ENCODE measurements around the gene CDH20. TPM values are rescaled to one million over a fixed set of nuclear protein-coding genes. Genes with fewer than 3 reads are reported as not detected.

CDH20 gene
- total and polyA plus RNA-seq, 2 of the 4 experiments (the other 2 are of a cell fraction), result not detected

DNA sequence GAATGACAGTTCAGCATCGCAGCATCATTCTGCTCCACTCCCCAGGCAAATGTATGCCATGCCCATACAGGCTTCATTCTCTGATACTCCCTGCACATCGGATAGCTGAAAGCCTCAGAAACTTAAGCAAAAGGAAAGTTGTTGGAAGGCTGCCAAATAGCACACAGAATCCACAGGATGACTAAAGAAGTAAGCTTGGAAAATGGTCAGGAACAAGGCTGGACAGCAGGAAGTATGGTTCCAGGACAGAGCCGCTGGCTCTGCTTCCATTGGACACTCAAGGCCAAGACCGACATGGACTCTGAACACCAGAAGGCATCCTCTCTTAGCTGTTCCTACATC lies 256.5 kb downstream of the CDH20 start:
- Histone ChIP-seq H3K27ac (ENCODE audit: insufficient read depth, low read length) (no peak overlapping the region), H2BK5ac (ENCODE audit: low read depth, low read length, poor library complexity, severe bottlenecking) (peak overlapping the region; percentile 24), H3K4me3 (ENCODE audit: insufficient read depth, low read depth, low read length) (no peak overlapping the region), H3K79me1 (ENCODE audit: low read depth in 1 of 2, low read length in 2 of 2) (no peaks in the 10 kb centered on the region), H4K8ac (ENCODE audit: low read depth in 2 of 2, low read length in 2 of 2) (peak overlapping the region in 1 of 2 experiments; percentile 62; a peak in 2 of 4 replicates), H3K9me1 (ENCODE audit: insufficient read depth, low read length) (peaks cover 13% of the 10 kb centered on the region), H2AK9ac (replicated peaks; ENCODE audit: low read depth, low read length, poor library complexity) (peak overlapping the region; percentile 33), H3K36me3 (ENCODE audit: control insufficient read depth, insufficient read depth, low read length) (no peaks in the 10 kb centered on the region), H3K4ac (ENCODE audit: low read depth, low read length) (peak overlapping the region; percentile 73), H3K14ac (replicated peaks; ENCODE audit: low read depth, low read length) (peak overlapping the region; percentile 81), H2BK20ac (ENCODE audit: low read depth, low read length) (peak overlapping the region; percentile 55; the same call in 1 of the 2 replicates), H2AFZ (replicated peaks; ENCODE audit: low read length, poor library complexity) (peak overlapping the region; percentile 76), H2AK5ac (ENCODE audit: low read depth, low read length) (peak overlapping the region; percentile 20; the same call in 1 of the 2 replicates), H3K4me1 (ENCODE audit: control insufficient read depth, insufficient read depth, low read length) (peaks cover 9% of the 10 kb centered on the region), H4K5ac (ENCODE audit: low read depth, low read length) (no peak overlapping the region), H3K23ac (ENCODE audit: low read depth, low read length) (0 out of 2 replicates have a peak overlapping the region, but pooled peaks have one; percentile 10), H4K20me1 (ENCODE audit: insufficient read depth, low read length) (no peaks in the 10 kb centered on the region), H3K27me3 (ENCODE audit: control insufficient read depth, insufficient read depth, low read length) (no peaks in the 10 kb centered on the region), H3K56ac (ENCODE audit: extremely low read depth, insufficient read depth, low read length) (no peak overlapping the region), H3K18ac (ENCODE audit: low read depth, low read length) (no peak overlapping the region), H2BK120ac (ENCODE audit: low read depth, low read length) (peak overlapping the region; percentile 53; the same call in 1 of the 2 replicates), H3K9ac (ENCODE audit: low read depth, low read length) (no peak overlapping the region), H3K4me2 (ENCODE audit: low read depth, low read length) (no peak overlapping the region), H4K91ac (ENCODE audit: insufficient read depth, low read depth, low read length) (no peak overlapping the region), H3K9me3 (ENCODE audit: control insufficient read depth, insufficient read depth, low read length) (no peaks in the 10 kb centered on the region), H2BK15ac (ENCODE audit: low read depth, low read length) (peak overlapping the region; percentile 36; the same call in 1 of the 3 replicates)
- in situ Hi-C loops (cut with MboI; ENCODE audit: low sequenced_read_pairs), result no loop called here
- WGBS, 2 experiments (ENCODE audit: extremely low coverage in 2 of 2, insufficient read length in 1 of 2), result 80% methylated on average over 1 of the region's 4 CpGs; no CpG with 5 or more reads in 1 of the 2 experiments
- no peak for TF ChIP-seq MAZ (IDR thresholded peaks at IDR 0.05; ENCODE audit: borderline replicate concordance, low read depth, low read length)
- TF ChIP-seq, protein P1, sequence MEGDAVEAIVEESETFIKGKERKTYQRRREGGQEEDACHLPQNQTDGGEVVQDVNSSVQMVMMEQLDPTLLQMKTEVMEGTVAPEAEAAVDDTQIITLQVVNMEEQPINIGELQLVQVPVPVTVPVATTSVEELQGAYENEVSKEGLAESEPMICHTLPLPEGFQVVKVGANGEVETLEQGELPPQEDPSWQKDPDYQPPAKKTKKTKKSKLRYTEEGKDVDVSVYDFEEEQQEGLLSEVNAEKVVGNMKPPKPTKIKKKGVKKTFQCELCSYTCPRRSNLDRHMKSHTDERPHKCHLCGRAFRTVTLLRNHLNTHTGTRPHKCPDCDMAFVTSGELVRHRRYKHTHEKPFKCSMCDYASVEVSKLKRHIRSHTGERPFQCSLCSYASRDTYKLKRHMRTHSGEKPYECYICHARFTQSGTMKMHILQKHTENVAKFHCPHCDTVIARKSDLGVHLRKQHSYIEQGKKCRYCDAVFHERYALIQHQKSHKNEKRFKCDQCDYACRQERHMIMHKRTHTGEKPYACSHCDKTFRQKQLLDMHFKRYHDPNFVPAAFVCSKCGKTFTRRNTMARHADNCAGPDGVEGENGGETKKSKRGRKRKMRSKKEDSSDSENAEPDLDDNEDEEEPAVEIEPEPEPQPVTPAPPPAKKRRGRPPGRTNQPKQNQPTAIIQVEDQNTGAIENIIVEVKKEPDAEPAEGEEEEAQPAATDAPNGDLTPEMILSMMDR (conservative IDR thresholded peaks at IDR 0.05; ENCODE audit: low read depth, low read length), result no peak
- TF ChIP-seq CEBPB (IDR thresholded peaks at IDR 0.05; ENCODE audit: low read depth, low read length), result no peak
- no peak for TF ChIP-seq BHLHE40 (IDR thresholded peaks at IDR 0.05; ENCODE audit: low read depth, low read length)
- TF ChIP-seq CHD1 (IDR thresholded peaks at IDR 0.05; ENCODE audit: low read depth, low read length), result no peak
- TF ChIP-seq, protein P2, sequence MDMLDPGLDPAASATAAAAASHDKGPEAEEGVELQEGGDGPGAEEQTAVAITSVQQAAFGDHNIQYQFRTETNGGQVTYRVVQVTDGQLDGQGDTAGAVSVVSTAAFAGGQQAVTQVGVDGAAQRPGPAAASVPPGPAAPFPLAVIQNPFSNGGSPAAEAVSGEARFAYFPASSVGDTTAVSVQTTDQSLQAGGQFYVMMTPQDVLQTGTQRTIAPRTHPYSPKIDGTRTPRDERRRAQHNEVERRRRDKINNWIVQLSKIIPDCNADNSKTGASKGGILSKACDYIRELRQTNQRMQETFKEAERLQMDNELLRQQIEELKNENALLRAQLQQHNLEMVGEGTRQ (IDR thresholded peaks at IDR 0.05; ENCODE audit: low read depth, low read length), result no peak
- no peak for TF ChIP-seq RFX5 (IDR thresholded peaks at IDR 0.05; ENCODE audit: low read depth, low read length)
- no peak for TF ChIP-seq MAFK (IDR thresholded peaks at IDR 0.05; ENCODE audit: low read depth, low read length)
- TF ChIP-seq RAD21 (IDR thresholded peaks at IDR 0.05; ENCODE audit: low read length), result no peak
- no peak for TF ChIP-seq MXI1 (IDR thresholded peaks at IDR 0.05; ENCODE audit: borderline replicate concordance, low read depth, low read length)
- no peak for TF ChIP-seq POLR2A (IDR thresholded peaks at IDR 0.05; ENCODE audit: low read depth, low read length)
- no peak for TF ChIP-seq RCOR1 (IDR thresholded peaks at IDR 0.05; ENCODE audit: insufficient replicate concordance, low read length)
- no peak for TF ChIP-seq NFE2L2 (IDR thresholded peaks at IDR 0.05; ENCODE audit: low read depth, low read length)
- TF ChIP-seq, protein P3, sequence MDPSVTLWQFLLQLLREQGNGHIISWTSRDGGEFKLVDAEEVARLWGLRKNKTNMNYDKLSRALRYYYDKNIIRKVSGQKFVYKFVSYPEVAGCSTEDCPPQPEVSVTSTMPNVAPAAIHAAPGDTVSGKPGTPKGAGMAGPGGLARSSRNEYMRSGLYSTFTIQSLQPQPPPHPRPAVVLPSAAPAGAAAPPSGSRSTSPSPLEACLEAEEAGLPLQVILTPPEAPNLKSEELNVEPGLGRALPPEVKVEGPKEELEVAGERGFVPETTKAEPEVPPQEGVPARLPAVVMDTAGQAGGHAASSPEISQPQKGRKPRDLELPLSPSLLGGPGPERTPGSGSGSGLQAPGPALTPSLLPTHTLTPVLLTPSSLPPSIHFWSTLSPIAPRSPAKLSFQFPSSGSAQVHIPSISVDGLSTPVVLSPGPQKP (IDR thresholded peaks at IDR 0.05; ENCODE audit: borderline replicate concordance, low read depth, low read length), result no peak
- no peak for TF ChIP-seq FOS (IDR thresholded peaks at IDR 0.05; ENCODE audit: low read depth, low read length)
- no peak for TF ChIP-seq SMC3 (IDR thresholded peaks at IDR 0.05; ENCODE audit: low read depth, low read length)
- peak; percentile 86 for DNase-seq
- ATAC-seq (ENCODE audit: low read depth), result peak; percentile 71
- ChIA-PET CTCF (no interaction called here), POLR2A (ENCODE audit: unreplicated experiment) (no interaction called here)
- BruUV-seq (replicated peaks), result no TSS peak
- dilution Hi-C loops (cut with HindIII; ENCODE audit: low sequenced_read_pairs, unreplicated experiment), result no loop called here
- intact Hi-C loops (cut with micrococcal nuclease), result loop anchor here (2.0 to 10.0 kb wide), 2 partner anchors 47 to 445 kb away; no protein-coding TSS in a partner anchor
